Liver (tissue), 9 donors: Measurements from ENCODE around the gene KANSL1. TPM values are rescaled to one million over a fixed set of nuclear protein-coding genes. Genes with fewer than 3 reads are reported as not detected.

Source experiments
- DNase-seq: peaks from one replicate; pipeline ENCODE4 v3.0.0-alpha.2; 2017; ENCODE audit warnings: low spot score
- H3K27ac ChIP-seq, 2 donors: one replicate each; pipeline ENCODE4 v1.7.0; 2013; ENCODE audit warnings: inconsistent platforms in 2 of 2, low read length in 2 of 2, control low read depth in 1 of 2, low read depth in 1 of 2, mild to moderate bottlenecking in 1 of 2
- H3K27me3 ChIP-seq, 4 donors: one replicate each; pipeline versions ENCODE4 v1.6.1 to v1.7.0; 2013; ENCODE audit warnings: low read length in 3 of 4, inconsistent platforms in 1 of 4, mild to moderate bottlenecking in 1 of 4, moderate library complexity in 1 of 4; ENCODE audit not compliant: control insufficient read depth in 4 of 4, insufficient read depth in 4 of 4
- H3K36me3 ChIP-seq, 4 donors: one replicate each; pipeline versions ENCODE4 v1.6.1 to v1.7.0; 2013; ENCODE audit warnings: low read length in 3 of 4, mild to moderate bottlenecking in 3 of 4, low read depth in 1 of 4, moderate library complexity in 1 of 4; ENCODE audit not compliant: control insufficient read depth in 4 of 4, insufficient read depth in 3 of 4
- H3K4me1 ChIP-seq, 4 donors: one replicate each; pipeline versions ENCODE4 v1.6.1 to v1.7.0; 2013; ENCODE audit warnings: low read length in 3 of 4, mild to moderate bottlenecking in 3 of 4, moderate library complexity in 1 of 4; ENCODE audit not compliant: control insufficient read depth in 4 of 4, insufficient read depth in 4 of 4
- H3K4me3 ChIP-seq, 3 donors: one replicate each; pipeline versions ENCODE4 v1.6.1 to v1.7.0; 2013; ENCODE audit warnings: low read length in 3 of 3, control low read depth in 1 of 3, low read depth in 1 of 3, mild to moderate bottlenecking in 1 of 3
- H3K9ac ChIP-seq, 2 donors: one replicate each; pipeline ENCODE4 v1.7.0; 2013; ENCODE audit warnings: low read length in 2 of 2, mild to moderate bottlenecking in 2 of 2, moderate library complexity in 2 of 2, control low read depth in 1 of 2, low read depth in 1 of 2
- H3K9me3 ChIP-seq, 4 donors: one replicate each; pipeline versions ENCODE4 v1.6.1 to v1.7.0; 2013; ENCODE audit warnings: low read length in 3 of 4; ENCODE audit not compliant: control insufficient read depth in 4 of 4
- ATF3 ChIP-seq: IDR thresholded peaks from 2 replicates; pipeline ENCODE4 v1.6.1; 2016; ENCODE audit warnings: antibody characterized with exemption
- EGR1 ChIP-seq, 2 donors: IDR thresholded peaks; 2 replicates each; pipeline ENCODE4 v1.6.1; 2016 to 2018; ENCODE audit warnings: antibody characterized with exemption in 2 of 2, low read depth in 2 of 2
- FOXA1 ChIP-seq: IDR thresholded peaks from 2 replicates; pipeline ENCODE4 v1.6.1; 2016; ENCODE audit warnings: antibody characterized with exemption
- FOXA2 ChIP-seq: IDR thresholded peaks from 2 replicates; pipeline ENCODE4 v1.6.1; 2016; ENCODE audit warnings: antibody characterized with exemption
- GABPA ChIP-seq, 2 donors: IDR thresholded peaks in 1 of 2; conservative IDR thresholded peaks in 1 of 2; 2 replicates each; pipeline ENCODE4 v1.6.1; 2016; ENCODE audit warnings: antibody characterized with exemption in 2 of 2, mild to moderate bottlenecking in 1 of 2, moderate library complexity in 1 of 2
- HNF4A ChIP-seq, 2 donors: conservative IDR thresholded peaks; 2 replicates each; pipeline ENCODE4 v1.6.1; 2016; ENCODE audit warnings: antibody characterized with exemption in 2 of 2, mild to moderate bottlenecking in 2 of 2
- HNF4G ChIP-seq: IDR thresholded peaks from 2 replicates; pipeline ENCODE4 v1.6.1; 2016; ENCODE audit warnings: antibody characterized with exemption
- JUND ChIP-seq, 2 donors: IDR thresholded peaks; 2 replicates each; pipeline ENCODE4 v1.6.1; 2016; ENCODE audit warnings: antibody characterized with exemption in 2 of 2
- MAX ChIP-seq: IDR thresholded peaks from 2 replicates; pipeline ENCODE4 v1.6.1; 2016; ENCODE audit warnings: antibody characterized with exemption
- NR2F2 ChIP-seq: IDR thresholded peaks from 2 replicates; pipeline ENCODE4 v1.6.1; 2016; ENCODE audit warnings: antibody characterized with exemption
- RAD21 ChIP-seq, 2 donors: IDR thresholded peaks; 2 replicates each; pipeline ENCODE4 v1.6.1; 2016; ENCODE audit warnings: antibody characterized with exemption in 2 of 2, mild to moderate bottlenecking in 2 of 2
- REST ChIP-seq: IDR thresholded peaks from 2 replicates; pipeline ENCODE4 v1.6.1; 2016; ENCODE audit warnings: antibody characterized with exemption, mild to moderate bottlenecking
- RXRA ChIP-seq, 2 donors: IDR thresholded peaks; 2 replicates each; pipeline ENCODE4 v1.6.1; 2017 to 2018; ENCODE audit warnings: antibody characterized with exemption in 2 of 2, mild to moderate bottlenecking in 1 of 2
- SP1 ChIP-seq: IDR thresholded peaks from 2 replicates; pipeline ENCODE4 v1.6.1; 2018; ENCODE audit warnings: antibody characterized with exemption, mild to moderate bottlenecking
- TAF1 ChIP-seq: conservative IDR thresholded peaks from 2 replicates; pipeline ENCODE4 v1.6.1; 2016; ENCODE audit warnings: antibody characterized with exemption, mild to moderate bottlenecking
- YY1 ChIP-seq: IDR thresholded peaks from 2 replicates; pipeline ENCODE4 v1.6.1; 2016; ENCODE audit warnings: antibody characterized with exemption, mild to moderate bottlenecking
- ZBTB33 ChIP-seq: IDR thresholded peaks from 2 replicates; pipeline ENCODE4 v1.6.1; 2016; ENCODE audit warnings: antibody characterized with exemption
- WGBS: extraction: QIAGEN DNeasy Blood & Tissue Kit; methylation state at CpG from one replicate; pipeline ENCODE4 v1.1.7; 2013; 5-methylcytosine and 5-hydroxymethylcytosine counted together
- polyA plus RNA-seq, 2 donors: library from polyadenylated mRNA; stranded (reverse) in 1 of 2; unstranded in 1 of 2; fragments of 200-250 nt in 1 of 2; fragments of >200 nt in 1 of 2; fragmentation: Nextera tagmentation in 1 of 2; extraction: Ambion mirVana in 1 of 2; gene quantifications; one replicate each; pipeline versions ENCODE4 v1.2.1 to v1.2.3, GENCODE V29; 2013 to 2015
- total RNA-seq, 2 donors: library from RNA; depleted of rRNA; stranded (reverse); fragments of >200 nt; gene quantifications; one replicate each; pipeline ENCODE4 v1.2.3, GENCODE V29; 2014
- TF ChIP-seq, protein P1 (sequence below): fragments of 150-350 bp; IDR thresholded peaks from 2 replicates; pipeline ENCODE4 v1.5.1; 2017; ENCODE audit warnings: improper control_type of control experiment, low read depth, low read length; ENCODE audit not compliant: missing input control
- donor health status: healthy.
- donor health status: healthy.
- donor health status: healthy.
- donor health status: healthy.
- donor health status: healthy.

Gene KANSL1
- total and polyA plus RNA-seq, 4 donors: 5.5 to 86.3 (median 24.0) TPM

- Histone ChIP-seq H3K27ac (no peak overlapping the region), H3K36me3 (no peaks in the 10 kb centered on the region), H3K9me3 (no peaks in the 10 kb centered on the region), H3K27me3 (no peaks in the 10 kb centered on the region), H3K9ac (no peak overlapping the region), H3K4me3 (no peak overlapping the region), H3K4me1 (no peaks in the 10 kb centered on the region)
- TF ChIP-seq FOXA2 (no peak), ZBTB33 (no peak), RAD21 (IDR thresholded peaks at IDR 0.05) (no peak), TAF1 (no peak), FOXA1 (no peak), YY1 (no peak), RXRA (IDR thresholded peaks at IDR 0.05) (no peak), JUND (IDR thresholded peaks at IDR 0.05) (no peak), HNF4G (no peak), REST (no peak), NR2F2 (no peak), MAX (no peak), HNF4A (conservative IDR thresholded peaks at IDR 0.05) (no peak), SP1 (no peak), ATF3 (no peak), EGR1 (IDR thresholded peaks at IDR 0.05; ENCODE audit: low read depth in 2 of 2) (no peak), GABPA (IDR thresholded peaks at IDR 0.05 in 1 of 2, conservative IDR thresholded peaks at IDR 0.05 in 1 of 2) (no peak)
- TF ChIP-seq, protein P1, sequence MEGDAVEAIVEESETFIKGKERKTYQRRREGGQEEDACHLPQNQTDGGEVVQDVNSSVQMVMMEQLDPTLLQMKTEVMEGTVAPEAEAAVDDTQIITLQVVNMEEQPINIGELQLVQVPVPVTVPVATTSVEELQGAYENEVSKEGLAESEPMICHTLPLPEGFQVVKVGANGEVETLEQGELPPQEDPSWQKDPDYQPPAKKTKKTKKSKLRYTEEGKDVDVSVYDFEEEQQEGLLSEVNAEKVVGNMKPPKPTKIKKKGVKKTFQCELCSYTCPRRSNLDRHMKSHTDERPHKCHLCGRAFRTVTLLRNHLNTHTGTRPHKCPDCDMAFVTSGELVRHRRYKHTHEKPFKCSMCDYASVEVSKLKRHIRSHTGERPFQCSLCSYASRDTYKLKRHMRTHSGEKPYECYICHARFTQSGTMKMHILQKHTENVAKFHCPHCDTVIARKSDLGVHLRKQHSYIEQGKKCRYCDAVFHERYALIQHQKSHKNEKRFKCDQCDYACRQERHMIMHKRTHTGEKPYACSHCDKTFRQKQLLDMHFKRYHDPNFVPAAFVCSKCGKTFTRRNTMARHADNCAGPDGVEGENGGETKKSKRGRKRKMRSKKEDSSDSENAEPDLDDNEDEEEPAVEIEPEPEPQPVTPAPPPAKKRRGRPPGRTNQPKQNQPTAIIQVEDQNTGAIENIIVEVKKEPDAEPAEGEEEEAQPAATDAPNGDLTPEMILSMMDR: no peak
- WGBS: 98% methylated on average over 1 of the region's 1 CpG
- DNase-seq: no peak
Measured at GRCh38 chr17:46074540-46074939, 118.7 kb downstream of the KANSL1 start.

DNA sequence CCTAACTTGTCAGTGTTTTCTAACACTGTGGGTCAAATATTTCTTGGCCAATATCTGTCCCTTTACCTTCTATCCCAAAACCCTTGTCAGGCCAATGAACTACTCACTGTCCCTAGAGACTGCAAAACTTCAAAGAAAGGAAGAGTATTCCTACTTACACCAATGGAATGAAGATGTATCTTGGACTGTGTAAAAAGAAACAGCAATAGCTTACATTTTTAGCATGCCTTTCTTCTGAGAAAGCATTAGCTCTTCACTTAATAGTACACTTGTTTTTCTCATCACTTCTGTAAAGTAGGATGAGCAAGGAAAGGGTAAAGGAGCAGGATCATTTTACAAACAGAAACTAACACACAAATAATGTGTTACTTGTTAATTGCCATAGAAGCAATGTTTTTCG lies 120.2 kb downstream of the KANSL1 start:
- no peak overlapping the region for H3K27ac ChIP-seq
- TF ChIP-seq HNF4A (conservative IDR thresholded peaks at IDR 0.05): no peak
- no peak for TF ChIP-seq JUND (IDR thresholded peaks at IDR 0.05)
- no peak for TF ChIP-seq EGR1 (IDR thresholded peaks at IDR 0.05; ENCODE audit: low read depth in 2 of 2)
- TF ChIP-seq GABPA (IDR thresholded peaks at IDR 0.05 in 1 of 2, conservative IDR thresholded peaks at IDR 0.05 in 1 of 2): no peak
- TF ChIP-seq TAF1: no peak
- TF ChIP-seq FOXA2: no peak
- TF ChIP-seq ZBTB33: no peak
- no peaks in the 10 kb centered on the region for H3K4me1 ChIP-seq
- WGBS: 95% methylated on average over 1 of the region's 1 CpG
- H3K27me3 ChIP-seq: no peaks in the 10 kb centered on the region
- no peaks in the 10 kb centered on the region for H3K36me3 ChIP-seq
- no peak for DNase-seq
- H3K4me3 ChIP-seq: no peak overlapping the region
- H3K9me3 ChIP-seq: no peaks in the 10 kb centered on the region
- no peak overlapping the region for H3K9ac ChIP-seq
